Sigmoid colon (tissue), 4 donors: ENCODE data around the gene CST1.

Experiments
- POLR2A ChIP-seq, 2 donors: fragments of 450-650 bp; IDR thresholded peaks; one replicate each; pipeline ENCODE4 v1.6.1; 2016; ENCODE audit warnings: antibody characterized with exemption in 2 of 2, mild to moderate bottlenecking in 2 of 2, moderate library complexity in 2 of 2
- POLR2AphosphoS5 ChIP-seq, 4 donors: sonication (generic); formaldehyde crosslinking; IDR thresholded peaks; one replicate each; pipeline ENCODE4 v1.6.1; 2017; ENCODE audit warnings: antibody characterized with exemption in 4 of 4
- TF ChIP-seq, protein P1 (sequence below), 4 experiments: fragments of 450-650 bp in 3 of 4; fragments of 200-600 bp in 1 of 4; IDR thresholded peaks; one replicate each; pipeline ENCODE4 v1.5.1; 2016 to 2019; ENCODE audit warnings: antibody characterized with exemption in 4 of 4, mild to moderate bottlenecking in 3 of 4, moderate library complexity in 2 of 4

DNA sequence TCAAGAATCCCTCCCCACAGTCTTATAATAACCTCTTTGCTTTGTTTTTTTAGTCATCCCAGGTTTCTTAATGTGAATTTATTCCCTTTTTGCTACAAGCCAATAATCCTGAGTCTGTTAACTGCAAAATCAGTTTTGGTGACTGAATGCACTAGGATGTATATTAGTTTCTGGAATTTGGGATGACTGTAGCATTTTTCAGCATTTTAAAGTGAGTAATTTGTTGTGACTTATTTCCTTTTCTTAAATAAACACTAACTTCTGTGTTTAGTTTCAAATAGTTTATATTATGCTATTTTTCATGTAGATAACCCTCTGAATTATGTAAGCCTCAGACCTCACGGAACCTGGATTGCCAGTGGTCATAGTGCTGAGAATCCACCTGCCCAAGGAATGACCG, 5.5 kb downstream of the CST1 start:
- TF ChIP-seq POLR2AphosphoS5 (IDR thresholded peaks at IDR 0.05) (no peak), POLR2A (IDR thresholded peaks at IDR 0.05) (no peak)
- TF ChIP-seq, protein P1, sequence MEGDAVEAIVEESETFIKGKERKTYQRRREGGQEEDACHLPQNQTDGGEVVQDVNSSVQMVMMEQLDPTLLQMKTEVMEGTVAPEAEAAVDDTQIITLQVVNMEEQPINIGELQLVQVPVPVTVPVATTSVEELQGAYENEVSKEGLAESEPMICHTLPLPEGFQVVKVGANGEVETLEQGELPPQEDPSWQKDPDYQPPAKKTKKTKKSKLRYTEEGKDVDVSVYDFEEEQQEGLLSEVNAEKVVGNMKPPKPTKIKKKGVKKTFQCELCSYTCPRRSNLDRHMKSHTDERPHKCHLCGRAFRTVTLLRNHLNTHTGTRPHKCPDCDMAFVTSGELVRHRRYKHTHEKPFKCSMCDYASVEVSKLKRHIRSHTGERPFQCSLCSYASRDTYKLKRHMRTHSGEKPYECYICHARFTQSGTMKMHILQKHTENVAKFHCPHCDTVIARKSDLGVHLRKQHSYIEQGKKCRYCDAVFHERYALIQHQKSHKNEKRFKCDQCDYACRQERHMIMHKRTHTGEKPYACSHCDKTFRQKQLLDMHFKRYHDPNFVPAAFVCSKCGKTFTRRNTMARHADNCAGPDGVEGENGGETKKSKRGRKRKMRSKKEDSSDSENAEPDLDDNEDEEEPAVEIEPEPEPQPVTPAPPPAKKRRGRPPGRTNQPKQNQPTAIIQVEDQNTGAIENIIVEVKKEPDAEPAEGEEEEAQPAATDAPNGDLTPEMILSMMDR (IDR thresholded peaks at IDR 0.05): no peak
